Left ventricle myocardium superior (tissue), 1 donor: Measurements from ENCODE around the gene MAMDC2. TPM values are rescaled to one million over a fixed set of nuclear protein-coding genes. Genes with fewer than 3 reads are reported as not detected.

ENCODE experiments used
- ATAC-seq: fragments of 200-7000 bp; cut with Tn5 transposase; one replicate; pipeline ENCODE4 v1.9.1; 2020; ENCODE audit warnings: mild to moderate bottlenecking, moderate library complexity
- DNase-seq: peaks from one replicate; pipeline ENCODE4 v3.0.0-alpha.2; 2020
- intact Hi-C: fragments of 100-400 bp; cut with micrococcal nuclease; formaldehyde crosslinking; loops from one replicate; pipeline ENCODE4 v1.11.0; 2022
- total RNA-seq: library from RNA; stranded (reverse); fragmentation: NEBNext Ultra II Directional; extraction: Animal tissue kit (Norgen Biotek cat#: 25700); gene quantifications from one replicate; pipeline ENCODE4 v1.2.1, GENCODE V29; 2021
- donor health status: DM: no; HTN: yes; CAD: no; lungs with severe emphysema.

The MAMDC2 gene
- total RNA-seq, 1 donor from 2014 or later: 8.9 TPM

DNA sequence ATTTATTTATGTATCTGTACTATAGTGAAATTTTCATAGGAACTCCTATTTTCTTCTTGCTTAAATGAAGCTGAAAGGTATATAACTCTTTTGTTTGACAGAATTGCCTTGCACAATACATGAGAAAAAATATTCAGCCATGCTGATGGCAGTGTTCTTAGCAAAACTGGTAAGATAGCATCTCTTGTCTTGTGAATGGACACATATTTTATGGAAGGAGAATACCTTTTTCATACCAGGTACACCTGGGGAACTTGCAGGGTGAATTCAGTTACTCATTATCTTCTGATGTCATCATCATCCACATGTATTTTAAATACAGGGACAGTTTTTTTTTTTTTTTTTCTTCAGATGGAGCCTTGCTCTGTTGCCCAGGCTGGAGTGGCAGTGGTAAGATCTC lies 49.4 kb downstream of the MAMDC2 start:
- intact Hi-C loops: no loop called here
- ATAC-seq (no peak), DNase-seq (no peak)

DNA sequence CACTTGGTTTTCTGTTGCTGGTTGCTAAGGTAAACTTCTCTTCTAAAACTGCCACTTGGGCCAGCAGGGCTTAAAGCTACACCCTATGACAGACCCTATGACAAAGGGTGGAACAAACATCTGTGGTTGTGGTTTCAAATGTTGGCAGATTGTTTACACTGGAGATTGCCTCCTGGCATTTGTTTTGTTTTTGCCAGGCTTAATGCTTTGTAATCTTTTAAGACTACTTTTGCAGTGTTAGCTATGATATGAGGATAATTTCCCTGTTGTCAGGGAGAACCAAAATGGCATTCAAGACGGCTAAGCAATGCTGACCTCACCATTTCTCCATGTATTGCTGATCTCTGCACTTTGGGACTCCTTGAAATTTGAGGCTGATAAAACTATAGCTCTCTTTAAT lies 50.3 kb downstream of the MAMDC2 start:
- DNase-seq: no peak
- ATAC-seq: peak; percentile 65
- intact Hi-C loops: no loop called here

DNA sequence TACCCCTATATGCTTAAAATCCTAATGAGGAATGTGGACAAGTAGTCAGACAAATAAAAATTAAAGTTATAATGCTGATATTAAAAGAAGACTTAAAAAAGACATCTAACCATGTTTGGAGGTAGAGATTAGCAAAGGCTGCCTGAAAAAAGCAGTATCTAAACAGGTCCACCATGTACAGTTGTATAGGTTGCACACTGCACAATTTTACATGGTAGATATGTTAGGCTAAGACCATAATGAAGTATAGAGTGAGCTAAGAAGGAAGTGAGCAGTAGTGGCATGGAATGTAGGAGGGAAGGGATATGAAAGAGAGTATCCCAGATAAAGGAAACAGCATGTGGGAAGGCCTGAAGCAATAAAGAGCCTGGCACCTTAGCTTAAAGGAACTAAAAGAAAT lies 51.1 kb downstream of the MAMDC2 start:
- intact Hi-C loops: no loop called here
- DNase-seq: no peak
- no peak for ATAC-seq

DNA sequence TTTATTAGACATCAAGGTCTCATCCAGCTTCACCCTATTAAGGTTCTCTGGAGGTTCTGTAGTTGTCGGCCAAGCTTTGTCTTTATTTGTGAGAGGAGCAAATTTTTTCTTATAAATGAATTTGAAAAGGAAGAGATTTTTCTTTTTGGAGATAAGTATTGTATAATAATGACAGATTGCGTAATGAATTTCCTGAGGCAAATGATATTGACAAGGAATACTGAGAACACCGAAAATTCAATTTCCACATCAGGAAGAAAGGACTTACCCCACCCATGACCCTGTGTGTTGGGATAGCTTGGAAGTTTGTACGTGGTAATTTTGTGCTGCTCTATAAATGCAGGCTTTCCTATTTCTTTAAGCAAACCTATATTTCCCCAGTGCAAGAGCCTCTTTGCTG lies 53.5 kb downstream of the MAMDC2 start:
- ATAC-seq (no peak), DNase-seq (no peak)
- intact Hi-C loops: no loop called here

DNA sequence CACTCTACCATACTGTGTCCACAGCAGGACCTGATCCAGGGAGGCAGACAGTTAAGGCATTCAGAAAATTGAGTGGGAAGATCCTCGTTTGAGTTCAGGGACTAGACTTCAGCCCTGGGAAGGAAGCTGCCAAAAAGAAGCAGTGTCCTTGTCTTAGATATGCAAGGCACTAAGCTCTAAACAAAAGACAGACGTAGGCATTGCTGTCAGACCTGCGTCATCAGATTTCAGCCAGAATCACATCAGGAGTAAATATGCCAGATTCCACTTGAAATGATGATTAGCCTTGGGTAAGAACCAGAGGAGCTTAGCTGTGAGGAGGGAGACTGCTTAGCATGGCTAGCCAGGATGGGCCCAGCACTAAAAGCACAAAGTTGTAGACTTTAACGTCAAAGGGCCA lies 56.7 kb downstream of the MAMDC2 start:
- no peak for DNase-seq
- intact Hi-C loops: no loop called here
- ATAC-seq: peak; percentile 63

DNA sequence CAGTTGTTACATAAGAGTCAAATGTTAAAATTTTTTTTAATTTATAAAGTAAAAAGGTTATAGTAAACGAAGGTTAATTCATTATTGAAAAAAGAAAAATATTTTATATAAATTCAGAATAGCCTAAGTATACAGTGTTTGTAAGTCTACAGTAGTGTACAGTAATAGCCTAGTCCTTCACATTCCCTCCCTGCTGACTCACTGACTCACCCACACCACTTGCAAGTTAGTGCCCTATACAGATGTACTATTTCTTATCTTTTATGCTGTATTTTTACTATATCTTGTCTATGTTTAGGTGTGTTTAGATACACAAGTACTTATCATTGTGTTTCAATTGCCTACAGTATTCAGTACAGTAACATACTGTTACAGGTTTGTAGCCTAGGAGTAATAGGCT lies 57.6 kb downstream of the MAMDC2 start:
- intact Hi-C loops: no loop called here
- ATAC-seq (no peak), DNase-seq (no peak)

DNA sequence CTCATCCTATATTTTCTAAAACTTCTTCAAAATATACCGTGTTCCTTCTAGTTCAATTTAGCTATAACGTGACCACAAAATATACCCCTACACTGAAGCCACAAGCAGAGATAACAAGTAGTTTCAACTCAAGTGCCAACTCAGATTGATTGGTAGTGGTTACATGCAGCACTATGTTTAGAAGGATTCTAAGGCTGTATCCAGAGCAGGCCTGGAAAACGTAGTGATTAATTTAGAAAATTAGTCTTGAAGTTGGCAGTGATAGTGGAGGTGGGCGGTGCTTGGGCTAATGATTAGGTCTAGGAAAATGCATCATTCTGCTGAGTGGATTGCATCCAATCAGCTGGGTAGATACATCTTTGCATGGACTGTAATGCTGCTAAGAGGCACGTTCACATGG lies 61.5 kb downstream of the MAMDC2 start:
- DNase-seq (no peak), ATAC-seq (no peak)
- intact Hi-C loops: no loop called here

DNA sequence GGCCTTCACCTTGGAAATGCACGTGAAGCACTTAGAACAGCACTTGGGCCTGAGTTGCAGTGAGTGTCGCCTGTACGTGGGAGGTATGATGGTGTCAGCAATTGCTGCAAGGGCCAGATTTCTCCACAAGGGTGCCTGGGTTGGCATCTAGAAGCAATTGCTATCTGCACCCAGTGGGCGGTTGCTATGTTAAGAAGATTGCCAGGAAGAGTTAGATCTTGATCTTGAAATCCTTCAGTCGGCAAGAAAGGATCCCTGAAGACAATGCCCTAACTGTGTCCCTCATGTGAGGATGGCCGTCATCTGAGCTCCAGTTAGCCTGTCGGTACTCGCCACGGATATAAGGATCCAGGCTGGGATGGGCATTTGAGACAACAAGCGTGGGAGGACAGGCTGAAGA lies 62.9 kb downstream of the MAMDC2 start:
- no peak for ATAC-seq
- intact Hi-C loops: no loop called here

DNA sequence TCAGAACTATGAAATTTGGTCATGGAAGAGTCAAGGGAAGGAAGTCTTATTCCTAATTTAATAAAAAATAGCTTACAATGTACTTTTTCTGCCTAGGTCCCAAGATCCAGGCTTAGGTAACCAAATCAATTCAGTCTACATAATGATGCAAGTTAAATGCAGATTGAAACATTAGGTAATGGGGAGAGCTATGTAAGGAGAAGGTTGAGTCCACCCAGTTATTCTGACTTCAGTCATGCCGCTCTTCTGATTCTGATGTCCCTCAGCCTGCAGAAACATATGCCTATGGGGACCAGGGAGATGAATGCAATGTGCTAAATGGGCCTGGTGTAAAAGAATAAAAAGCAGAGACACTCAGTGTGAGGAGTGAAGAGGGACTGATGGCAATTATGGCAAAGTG lies 63.9 kb downstream of the MAMDC2 start:
- intact Hi-C loops: no loop called here
- no peak for ATAC-seq
- DNase-seq: no peak

More for the DNA sequence above, 62.9 kb downstream of the MAMDC2 start:
- DNase-seq: no peak

DNA sequence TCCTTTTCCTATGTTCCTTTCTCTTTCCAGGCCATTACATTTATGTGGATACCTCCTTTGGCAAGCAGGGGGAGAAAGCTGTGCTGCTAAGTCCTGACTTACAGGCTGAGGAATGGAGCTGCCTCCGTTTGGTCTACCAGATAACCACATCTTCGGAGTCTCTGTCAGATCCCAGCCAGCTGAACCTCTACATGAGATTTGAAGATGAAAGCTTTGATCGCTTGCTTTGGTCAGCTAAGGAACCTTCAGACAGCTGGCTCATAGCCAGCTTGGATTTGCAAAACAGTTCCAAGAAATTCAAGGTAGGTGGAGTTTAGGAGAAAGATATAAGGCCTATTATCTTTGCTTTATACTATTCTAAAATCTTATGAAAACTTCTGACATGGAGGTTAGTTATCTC lies 64.5 kb downstream of the MAMDC2 start:
- ATAC-seq (no peak), DNase-seq (no peak)
- intact Hi-C loops: no loop called here

DNA sequence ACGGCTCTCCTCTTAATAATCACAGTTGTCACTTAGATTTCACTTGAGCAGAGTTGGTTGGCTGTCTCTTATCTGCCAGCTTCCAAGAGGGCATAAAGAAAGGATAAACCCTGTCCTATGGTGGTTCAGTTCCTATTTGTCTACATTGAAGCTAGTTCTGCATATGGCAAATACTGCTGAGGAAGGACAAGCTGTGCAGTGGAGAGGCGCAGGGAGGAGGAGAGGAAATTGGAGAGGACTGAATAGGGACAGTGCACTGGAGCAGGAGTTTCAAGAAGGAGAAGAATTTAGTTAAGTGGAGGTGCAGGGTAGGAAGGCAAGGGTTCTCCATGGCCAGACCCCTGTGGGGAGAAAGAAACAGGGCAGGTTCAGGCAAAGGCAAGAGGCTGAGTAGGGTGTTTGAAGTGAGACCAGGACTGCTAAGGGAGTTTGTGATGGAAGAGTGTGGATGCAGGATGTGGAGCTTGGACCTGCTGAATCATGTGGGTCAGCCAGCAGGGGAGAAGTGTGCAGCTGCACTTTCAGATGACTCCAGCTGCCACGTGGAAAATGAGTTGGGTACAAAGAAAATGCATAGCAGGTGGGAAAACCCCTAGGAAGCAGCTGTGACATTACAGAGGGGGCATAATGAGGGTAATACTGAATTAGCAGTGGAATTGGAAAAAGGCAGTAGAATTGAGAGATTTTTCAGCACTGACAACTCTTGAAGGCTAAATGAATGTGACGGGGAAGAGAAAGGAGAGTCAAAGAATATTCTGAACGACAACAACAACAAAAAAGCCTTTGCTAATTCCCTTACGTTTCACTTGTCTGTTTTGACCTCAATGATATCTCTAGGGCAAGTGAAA lies 66.8 kb downstream of the MAMDC2 start:
- intact Hi-C loops: loop anchor here (2.0 kb wide), 1 partner anchor 138 kb away; no protein-coding TSS in a partner anchor
- peak; percentile 64 for ATAC-seq
- no peak for DNase-seq

DNA sequence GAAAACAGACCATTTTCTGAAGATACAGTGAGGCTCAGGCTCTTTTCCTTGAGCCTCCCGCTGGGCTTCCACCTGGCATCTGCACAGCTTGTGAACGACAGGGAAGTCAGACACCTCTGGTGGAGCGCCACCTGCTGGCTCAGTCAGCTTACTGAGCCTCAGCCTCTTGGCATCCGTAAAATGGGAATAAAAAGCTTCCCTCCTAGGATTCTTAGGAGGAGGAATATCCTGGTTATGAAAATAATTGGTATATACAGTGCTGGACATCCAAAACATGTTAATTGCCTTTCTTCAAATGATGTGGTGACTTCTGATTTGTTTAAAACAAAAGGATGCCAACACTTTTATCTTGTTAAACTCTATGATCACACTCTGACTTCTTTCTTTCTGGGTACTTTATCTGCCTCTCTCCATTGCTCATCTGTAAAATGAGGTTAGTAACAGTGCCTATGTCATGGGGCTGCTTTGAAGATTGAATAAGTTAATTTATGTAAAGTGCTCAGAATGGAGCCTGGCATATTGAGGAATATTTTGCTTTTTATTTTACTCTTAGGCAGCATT lies 67.5 kb downstream of the MAMDC2 start:
- peak; percentile 88 for ATAC-seq
- intact Hi-C loops: loop anchor here (2.0 kb wide), 1 partner anchor 138 kb away; no protein-coding TSS in a partner anchor
- DNase-seq: peak; percentile 91

DNA sequence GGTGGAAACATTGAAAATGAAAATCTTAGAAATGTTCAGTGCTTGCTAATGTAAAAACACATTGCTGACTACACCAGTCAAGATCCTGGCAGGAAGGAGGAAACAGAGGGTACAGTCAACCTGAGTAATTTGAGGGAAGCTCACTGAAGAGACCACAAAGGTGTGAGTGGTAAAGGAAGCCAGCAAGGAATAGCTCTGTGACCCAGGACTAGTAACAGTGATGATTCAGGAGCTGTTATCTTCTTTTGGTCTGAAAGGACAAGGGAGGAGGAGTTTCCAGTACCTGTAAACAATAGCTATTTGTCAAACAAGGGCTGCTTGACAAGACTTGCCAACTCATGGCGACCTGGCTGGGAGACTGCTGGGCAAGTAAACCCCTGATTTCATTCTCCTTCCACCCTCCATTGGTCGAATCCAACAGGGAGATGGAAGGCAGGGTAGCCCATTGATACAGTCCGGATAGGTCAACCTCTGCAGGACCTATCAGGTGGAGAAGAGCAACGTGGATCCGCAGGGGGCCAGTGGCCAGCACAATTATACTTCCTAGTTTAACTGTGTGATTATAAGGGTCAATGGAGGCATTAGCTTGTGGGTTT lies 68.1 kb downstream of the MAMDC2 start:
- intact Hi-C loops: loop anchor here (2.0 kb wide), 1 partner anchor 139 kb away; no protein-coding TSS in a partner anchor
- no peak for DNase-seq
- no peak for ATAC-seq

DNA sequence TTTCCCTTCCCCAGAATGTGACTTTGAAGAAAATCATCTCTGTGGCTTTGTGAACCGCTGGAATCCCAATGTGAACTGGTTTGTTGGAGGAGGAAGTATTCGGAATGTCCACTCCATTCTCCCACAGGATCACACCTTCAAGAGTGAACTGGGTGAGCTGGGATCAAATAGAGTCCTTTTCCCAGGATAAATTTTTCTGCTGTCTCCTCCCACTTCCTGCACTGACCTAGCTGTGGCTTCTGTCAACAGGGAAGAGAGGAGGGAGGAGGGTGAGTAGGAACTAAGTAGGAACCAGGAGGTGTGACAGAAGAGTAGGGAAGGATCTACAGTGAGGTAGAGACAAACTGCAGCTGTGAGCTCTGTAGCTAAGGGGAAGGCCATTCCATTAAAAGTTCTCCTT lies 69.3 kb downstream of the MAMDC2 start:
- no peak for DNase-seq
- no peak for ATAC-seq
- intact Hi-C loops: no loop called here

DNA sequence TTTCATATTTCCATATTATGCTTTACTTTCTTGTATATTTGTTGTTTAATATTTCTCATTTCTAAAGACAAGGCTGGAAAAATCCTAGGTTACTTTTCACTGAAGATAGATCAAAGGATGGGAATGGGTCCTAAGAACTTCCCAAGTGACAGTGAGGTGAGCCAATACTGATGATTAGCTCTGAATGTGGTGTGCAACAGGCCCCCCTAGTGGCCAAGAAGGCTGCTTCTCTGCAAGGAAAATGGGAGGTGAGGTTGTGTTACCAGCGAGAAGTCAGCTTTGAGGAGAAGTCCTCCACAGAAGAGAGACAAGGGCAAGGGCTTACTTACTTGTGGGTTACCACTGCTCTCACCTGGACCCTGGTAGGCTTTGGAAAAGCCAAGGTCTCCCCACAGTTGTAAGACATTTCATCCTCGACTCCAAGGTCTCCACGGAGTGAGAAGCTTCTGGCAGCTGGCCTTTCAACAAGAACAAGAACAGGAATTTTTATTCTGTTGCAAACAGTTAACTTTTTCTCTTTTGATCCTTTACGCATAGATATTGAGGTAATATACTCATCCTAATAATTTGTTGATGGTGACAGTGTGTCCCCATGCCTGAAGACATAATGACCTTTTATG lies 69.9 kb downstream of the MAMDC2 start:
- ATAC-seq (peak; percentile 63), DNase-seq (peak; percentile 73)
- intact Hi-C loops: no loop called here

DNA sequence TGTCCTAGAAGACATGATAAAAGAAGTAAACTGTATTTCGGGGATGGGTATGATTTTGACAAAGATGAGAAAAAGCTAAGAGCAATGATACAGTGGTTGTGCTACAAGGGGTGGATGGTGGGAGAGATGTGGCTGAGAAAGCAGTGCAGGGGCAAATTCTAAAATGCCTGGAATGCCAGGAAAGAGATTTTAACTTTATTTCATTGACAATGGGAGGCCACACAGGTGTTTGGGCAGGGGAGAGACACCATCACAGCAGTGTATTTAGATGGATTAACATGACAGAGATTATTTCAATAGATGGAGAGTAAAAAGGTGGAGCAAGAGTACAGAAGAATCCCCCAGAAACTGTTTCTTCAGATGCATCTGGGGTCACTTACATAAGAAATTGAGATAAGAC lies 71.2 kb downstream of the MAMDC2 start:
- intact Hi-C loops: no loop called here
- DNase-seq (no peak), ATAC-seq (no peak)

DNA sequence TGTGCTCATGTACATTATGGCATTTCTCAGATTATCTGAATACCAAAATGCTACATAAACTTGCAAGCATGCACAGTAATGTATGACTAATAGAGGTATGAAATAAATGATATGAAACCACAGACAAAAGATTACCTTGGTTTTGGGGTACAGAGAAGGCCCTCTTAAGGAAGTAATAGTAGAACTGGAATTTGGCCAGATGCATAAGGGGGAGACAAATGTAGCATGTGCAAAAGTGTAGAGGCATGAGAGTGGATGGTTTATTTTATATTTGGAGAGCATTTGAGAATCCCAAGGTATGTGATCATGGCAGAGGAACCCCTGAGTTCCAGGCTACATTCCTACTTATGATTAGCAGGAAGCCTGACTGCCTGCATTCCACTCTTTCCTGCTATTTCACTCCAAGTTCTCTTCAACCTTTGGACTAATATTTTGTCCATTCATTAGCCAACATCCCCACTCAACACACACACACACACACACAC lies 74.2 kb downstream of the MAMDC2 start:
- ATAC-seq (no peak), DNase-seq (no peak)
- intact Hi-C loops: no loop called here

DNA sequence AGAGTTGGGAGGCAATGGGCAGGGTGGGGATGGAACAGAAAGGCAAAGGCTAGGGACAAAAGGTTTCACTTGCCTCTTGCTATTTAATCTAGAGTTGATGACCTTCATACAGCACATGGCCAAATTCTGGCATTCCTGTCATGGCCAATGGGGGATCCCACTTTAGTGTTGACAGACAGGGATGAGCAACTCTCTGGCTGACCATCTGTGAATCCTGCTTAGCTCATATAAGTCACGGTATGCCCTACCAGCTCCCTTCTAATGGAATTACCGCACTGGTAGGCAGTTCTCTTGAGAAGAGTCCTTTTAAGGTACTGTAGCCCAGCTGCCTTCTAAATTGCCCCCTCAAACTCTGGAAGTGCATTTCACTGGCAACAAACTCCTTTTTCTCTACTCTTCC lies 76.1 kb downstream of the MAMDC2 start:
- DNase-seq (no peak), ATAC-seq (no peak)
- intact Hi-C loops: no loop called here

DNA sequence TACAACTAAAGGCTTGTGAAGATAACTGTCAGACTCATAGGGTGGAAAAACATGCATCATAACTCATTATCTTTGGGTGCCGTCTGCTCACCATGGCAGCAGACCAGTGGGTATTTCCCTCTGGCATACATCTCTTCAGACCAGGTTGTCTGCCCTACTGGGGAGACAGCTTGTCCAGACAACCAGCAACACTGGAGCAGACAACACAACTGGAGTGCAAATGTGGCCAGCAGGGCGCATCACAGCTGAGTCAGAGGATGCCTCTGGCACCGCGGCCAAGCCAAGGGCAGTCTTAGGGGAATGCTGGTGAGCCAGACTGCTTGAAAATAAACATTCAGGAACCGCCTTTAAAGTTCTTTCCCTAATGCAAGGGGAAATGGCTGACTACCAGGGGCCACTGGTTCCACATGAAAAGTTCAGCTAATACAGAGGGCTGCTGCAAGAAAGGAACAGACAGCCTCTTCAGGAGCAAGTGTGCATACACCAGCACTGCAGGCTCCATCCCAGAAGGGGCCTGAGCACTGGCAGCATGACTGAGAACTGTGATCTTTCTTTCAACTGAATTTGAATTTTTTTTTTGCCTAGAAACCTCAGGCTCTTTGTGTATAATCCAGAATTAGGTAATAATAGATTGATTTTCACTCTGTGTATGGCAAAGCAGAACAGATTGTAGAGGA lies 77.3 kb downstream of the MAMDC2 start:
- intact Hi-C loops: no loop called here
- ATAC-seq: peak; percentile 92
- DNase-seq: peak; percentile 82
